ENCODE results near the gene C1orf122. TPM values are rescaled to one million over a fixed set of nuclear protein-coding genes. Genes with fewer than 3 reads are reported as not detected.

The C1orf122 gene
- total and polyA plus RNA-seq, 2 of the 13 experiments (the other 11 are each of a cell fraction or from before 2014, with no cell fraction given): 18.7 to 40.6 TPM

DNA sequence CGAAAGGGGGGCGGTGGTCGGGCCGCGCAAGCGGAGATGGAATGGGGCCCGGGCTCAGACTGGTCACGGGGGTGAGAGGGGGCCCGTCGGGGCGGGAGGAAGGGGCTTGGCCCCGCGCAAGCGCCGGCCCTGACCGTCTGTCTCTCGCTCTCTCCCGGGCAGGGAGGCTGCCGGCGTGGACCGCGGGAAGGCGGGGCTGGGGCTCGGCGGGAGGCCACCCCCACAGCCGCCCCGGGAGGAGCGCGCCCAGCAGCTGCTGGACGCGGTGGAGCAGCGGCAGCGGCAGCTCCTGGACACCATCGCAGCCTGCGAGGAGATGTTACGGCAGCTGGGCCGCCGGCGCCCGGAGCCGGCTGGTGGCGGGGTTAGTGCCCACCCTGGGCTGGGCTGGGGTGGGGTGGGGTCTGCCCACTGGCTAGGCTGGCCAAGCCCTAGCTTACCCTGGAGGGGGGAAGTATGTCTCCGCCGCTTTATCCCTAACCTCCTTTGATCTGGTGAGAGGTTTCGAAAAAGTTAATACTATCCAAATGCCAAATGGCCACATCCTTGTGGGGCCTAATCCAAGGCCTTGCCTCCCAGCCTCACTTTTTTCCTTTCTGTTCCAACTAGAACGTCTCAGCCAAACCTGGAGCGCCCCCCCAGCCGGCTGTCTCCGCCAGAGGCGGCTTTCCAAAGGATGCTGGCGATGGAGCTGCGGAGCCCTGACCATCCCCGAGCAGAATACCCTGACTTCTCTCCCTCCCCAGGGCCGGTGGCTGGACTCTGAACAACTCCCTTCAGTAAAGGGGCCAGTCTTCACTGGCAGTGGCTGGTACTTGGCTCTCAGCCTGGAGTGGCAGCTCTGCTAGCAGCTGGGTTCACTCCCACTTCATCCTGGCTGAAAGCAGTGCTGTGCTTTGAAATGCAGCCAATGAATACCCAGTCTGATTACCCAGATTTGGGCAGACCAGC is 1.1 kb downstream of the C1orf122 start (continued):
- TF ChIP-seq BCL3 (CRISPR knock-in tag; IDR thresholded peaks at IDR 0.05) (no peak), NKX3-1 (CRISPR knock-in tag; IDR thresholded peaks at IDR 0.05) (no peak), KAT7 (CRISPR knock-in tag; IDR thresholded peaks at IDR 0.05; ENCODE audit: borderline replicate concordance) (no peak), STAG1 (CRISPR knock-in tag; IDR thresholded peaks at IDR 0.05) (0 out of 2 replicates have a peak, but pooled peaks have one; percentile 7), SAP130 (CRISPR knock-in tag; IDR thresholded peaks at IDR 0.05; ENCODE audit: low read depth) (peak; percentile 64), ZNF7 (CRISPR knock-in tag; IDR thresholded peaks at IDR 0.05) (no peak), ZBTB37 (CRISPR knock-in tag; IDR thresholded peaks at IDR 0.05) (no peak), ZNF768 (CRISPR knock-in tag; IDR thresholded peaks at IDR 0.05) (0 out of 2 replicates have a peak, but pooled peaks have one; percentile 12), ZNF557 (CRISPR knock-in tag; IDR thresholded peaks at IDR 0.05) (no peak), GLI4 (CRISPR knock-in tag; IDR thresholded peaks at IDR 0.05; ENCODE audit: borderline replicate concordance) (no peak), MTA1 (CRISPR knock-in tag; IDR thresholded peaks at IDR 0.05; ENCODE audit: borderline replicate concordance) (peak; percentile 49; the same call in 1 of the 2 replicates), RFX5 (IDR thresholded peaks at IDR 0.05; ENCODE audit: low read depth, low read length) (no peak), PHF5A (CRISPR knock-in tag; IDR thresholded peaks at IDR 0.05; ENCODE audit: low read depth, unreplicated experiment) (no peak), DZIP1 (CRISPR knock-in tag; IDR thresholded peaks at IDR 0.05) (no peak), ZNF720 (CRISPR knock-in tag; IDR thresholded peaks at IDR 0.05) (no peak), KDM2A (CRISPR knock-in tag; IDR thresholded peaks at IDR 0.05; ENCODE audit: borderline replicate concordance, low read depth) (peak; percentile 60), ZNF335 (CRISPR knock-in tag; IDR thresholded peaks at IDR 0.05) (no peak), NFE2L1 (CRISPR knock-in tag; IDR thresholded peaks at IDR 0.05; ENCODE audit: borderline replicate concordance) (no peak), TEAD3 (CRISPR knock-in tag; optimal IDR thresholded peaks at IDR 0.05; ENCODE audit: borderline replicate concordance) (no peak), SALL2 (CRISPR knock-in tag; IDR thresholded peaks at IDR 0.05) (no peak)
- TF ChIP-seq, protein P1, sequence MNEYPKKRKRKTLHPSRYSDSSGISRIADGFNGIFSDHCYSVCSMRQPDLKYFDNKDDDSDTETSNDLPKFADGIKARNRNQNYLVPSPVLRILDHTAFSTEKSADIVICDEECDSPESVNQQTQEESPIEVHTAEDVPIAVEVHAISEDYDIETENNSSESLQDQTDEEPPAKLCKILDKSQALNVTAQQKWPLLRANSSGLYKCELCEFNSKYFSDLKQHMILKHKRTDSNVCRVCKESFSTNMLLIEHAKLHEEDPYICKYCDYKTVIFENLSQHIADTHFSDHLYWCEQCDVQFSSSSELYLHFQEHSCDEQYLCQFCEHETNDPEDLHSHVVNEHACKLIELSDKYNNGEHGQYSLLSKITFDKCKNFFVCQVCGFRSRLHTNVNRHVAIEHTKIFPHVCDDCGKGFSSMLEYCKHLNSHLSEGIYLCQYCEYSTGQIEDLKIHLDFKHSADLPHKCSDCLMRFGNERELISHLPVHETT (CRISPR knock-in tag; conservative IDR thresholded peaks at IDR 0.05): peak; percentile 61
- TF ChIP-seq, protein P2, sequence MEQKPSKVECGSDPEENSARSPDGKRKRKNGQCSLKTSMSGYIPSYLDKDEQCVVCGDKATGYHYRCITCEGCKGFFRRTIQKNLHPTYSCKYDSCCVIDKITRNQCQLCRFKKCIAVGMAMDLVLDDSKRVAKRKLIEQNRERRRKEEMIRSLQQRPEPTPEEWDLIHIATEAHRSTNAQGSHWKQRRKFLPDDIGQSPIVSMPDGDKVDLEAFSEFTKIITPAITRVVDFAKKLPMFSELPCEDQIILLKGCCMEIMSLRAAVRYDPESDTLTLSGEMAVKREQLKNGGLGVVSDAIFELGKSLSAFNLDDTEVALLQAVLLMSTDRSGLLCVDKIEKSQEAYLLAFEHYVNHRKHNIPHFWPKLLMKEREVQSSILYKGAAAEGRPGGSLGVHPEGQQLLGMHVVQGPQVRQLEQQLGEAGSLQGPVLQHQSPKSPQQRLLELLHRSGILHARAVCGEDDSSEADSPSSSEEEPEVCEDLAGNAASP (CRISPR knock-in tag; IDR thresholded peaks at IDR 0.05; ENCODE audit: borderline replicate concordance): no peak
